Astrocyte of the cerebellum (primary cell): ENCODE results near the gene STX8.
"Not testable (repeated sequence)": the region's sequence is repeated elsewhere in the genome, so short reads cannot be mapped to it uniquely, and the experiment has no call there.

Experiments
- DNase-seq: peaks from one replicate; pipeline ENCODE4 v3.0.0-alpha.2; 2011; ENCODE audit warnings: low read depth
- H3K4me3 ChIP-seq: 2 replicates; pipeline ENCODE4 v1.5.1; 2011; ENCODE audit warnings: mild to moderate bottlenecking, low read depth, low read length, moderate library complexity
- CTCF ChIP-seq: IDR thresholded peaks from 2 replicates; pipeline ENCODE4 v1.5.1; 2012; ENCODE audit warnings: low read length, low read depth, moderate library complexity, mild to moderate bottlenecking; ENCODE audit errors: missing control alignments
- in situ Hi-C: cut with HindIII; loops from 2 replicates; pipeline ENCODE4 v1.10.0; 2017; ENCODE audit warnings: low sequenced_read_pairs

STX8 gene

GRCh38 chr17:9575381-9576101 is at the start of gene STX8:
Gene STX8 (minus strand): TSS chr17:9575820. CDS start chr17:9575808, 12 bp downstream.
- peak; percentile 14 for TF ChIP-seq CTCF
- peak; percentile 63 for DNase-seq
- in situ Hi-C loops: no loop called here
- peak within 1 kb of the TSS; percentile 97 for H3K4me3 ChIP-seq

- in situ Hi-C loops: no loop called here
- H3K4me3 ChIP-seq: no peak overlapping the region
- DNase-seq: no peak
- no peak for TF ChIP-seq CTCF
Measured at GRCh38 chr17:9622961-9623360, 47.3 kb upstream of the STX8 start.

- TF ChIP-seq CTCF: no peak
- DNase-seq: no peak
- in situ Hi-C loops: no loop called here
- H3K4me3 ChIP-seq: no peak overlapping the region
Measured at GRCh38 chr17:9615486-9615885, 39.9 kb upstream of the STX8 start.

GRCh38 chr17:9612006-9612405 is 36.4 kb upstream of the STX8 start:
- TF ChIP-seq CTCF: no peak
- no peak for DNase-seq
- H3K4me3 ChIP-seq: no peak overlapping the region
- in situ Hi-C loops: no loop called here

- in situ Hi-C loops: no loop called here
- no peak for DNase-seq
- no peak overlapping the region for H3K4me3 ChIP-seq
- TF ChIP-seq CTCF: no peak
Measured at GRCh38 chr17:9611557-9611956, 35.9 kb upstream of the STX8 start.

- DNase-seq, in situ Hi-C loops, H3K4me3 ChIP-seq: not testable (repeated sequence)
Measured at GRCh38 chr17:9607058-9607457, 31.4 kb upstream of the STX8 start.

- no peak overlapping the region for H3K4me3 ChIP-seq
- no peak for TF ChIP-seq CTCF
- in situ Hi-C loops: no loop called here
- DNase-seq: no peak
Measured at GRCh38 chr17:9606453-9606852, 30.8 kb upstream of the STX8 start.

GRCh38 chr17:9604583-9604982 is 29.0 kb upstream of the STX8 start:
- in situ Hi-C loops: not testable (repeated sequence)

More at GRCh38 chr17:9604583-9604982, 29.0 kb upstream of the STX8 start:
- not testable (repeated sequence) for H3K4me3 ChIP-seq, DNase-seq
